Thyroid gland (tissue), 4 donors: Measurements from ENCODE around the gene SCAF4.

Experiments
- CTCF ChIP-seq, 6 experiments: fragments of 200-600 bp in 3 of 6; fragments of 450-650 bp in 3 of 6; sonication (generic) in 3 of 6; IDR thresholded peaks; one replicate each; pipeline ENCODE4 v1.5.1; 2016 to 2019; ENCODE audit warnings: antibody characterized with exemption in 6 of 6, mild to moderate bottlenecking in 2 of 6, inconsistent platforms in 1 of 6, moderate library complexity in 1 of 6
- POLR2A ChIP-seq, 2 donors: fragments of 450-650 bp; IDR thresholded peaks; one replicate each; pipeline ENCODE4 v1.6.1; 2017; ENCODE audit warnings: antibody characterized with exemption in 2 of 2, mild to moderate bottlenecking in 2 of 2, moderate library complexity in 1 of 2

DNA sequence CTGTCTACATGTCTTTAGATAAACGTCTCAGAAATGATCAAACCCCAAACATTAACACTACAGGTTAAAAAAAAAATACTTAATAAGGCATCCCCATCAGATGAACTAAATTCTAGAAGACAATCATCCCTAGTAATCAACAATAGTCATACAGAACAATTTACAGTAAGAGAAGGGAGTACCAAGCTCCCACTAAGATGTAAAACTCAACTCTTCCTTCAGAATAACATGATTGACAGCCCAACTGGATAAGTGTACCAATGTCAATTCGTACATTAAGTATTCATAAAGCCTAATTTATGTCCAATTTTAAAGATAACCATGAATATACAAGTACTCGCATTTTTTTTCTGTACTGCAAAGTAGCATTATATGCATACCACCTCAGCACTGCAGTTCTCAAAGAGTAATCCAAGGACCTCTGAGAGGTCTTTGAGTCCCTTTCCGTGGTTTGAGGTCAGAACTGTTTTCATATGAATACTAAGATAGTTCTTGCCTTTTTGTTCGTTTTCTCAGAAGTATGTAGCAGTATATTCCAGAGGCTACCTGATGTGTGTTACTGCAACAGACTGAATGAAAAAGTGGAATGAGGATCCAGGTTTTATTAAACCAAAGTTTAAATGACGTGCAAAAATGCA is 6.6 kb downstream of the SCAF4 start:
- no peak for TF ChIP-seq POLR2A (IDR thresholded peaks at IDR 0.05)
- TF ChIP-seq CTCF (IDR thresholded peaks at IDR 0.05) = no peak
